Head of caudate nucleus (tissue), 42 donors: Measurements from ENCODE around the gene ARHGEF11.

Source experiments
- DNase-seq, 42 donors: peaks; one replicate each; pipeline versions ENCODE4 v3.0.0 to v3.0.0-alpha.2; 2020 to 2021; ENCODE audit warnings: mixed read lengths in 7 of 42
- intact Hi-C: fragments of 100-400 bp; cut with DNase I; formaldehyde crosslinking; loops from one replicate; pipeline ENCODE4 v1.15.0; 2022

ARHGEF11 gene

DNA sequence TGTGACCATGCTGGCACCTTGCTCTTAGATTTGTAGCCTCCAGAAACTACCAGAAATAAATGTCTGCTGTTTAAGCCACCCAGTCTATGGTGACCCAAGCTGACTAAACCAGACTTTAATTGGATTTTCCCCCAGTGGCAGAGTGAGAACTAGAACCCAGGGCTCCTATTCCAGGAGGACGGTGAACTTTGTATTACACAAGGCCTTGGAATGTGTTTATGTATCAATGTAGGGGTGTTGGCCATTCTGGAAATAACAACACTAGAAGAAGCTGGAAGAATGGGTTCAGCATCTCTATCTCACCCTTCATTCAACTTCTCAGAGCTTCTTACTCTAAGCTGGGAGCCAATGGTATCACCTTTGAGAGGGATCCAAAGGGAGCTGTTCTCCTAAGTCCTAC, 37.0 kb downstream of the ARHGEF11 start:
- intact Hi-C loops: no loop called here
- no peak for DNase-seq

DNA sequence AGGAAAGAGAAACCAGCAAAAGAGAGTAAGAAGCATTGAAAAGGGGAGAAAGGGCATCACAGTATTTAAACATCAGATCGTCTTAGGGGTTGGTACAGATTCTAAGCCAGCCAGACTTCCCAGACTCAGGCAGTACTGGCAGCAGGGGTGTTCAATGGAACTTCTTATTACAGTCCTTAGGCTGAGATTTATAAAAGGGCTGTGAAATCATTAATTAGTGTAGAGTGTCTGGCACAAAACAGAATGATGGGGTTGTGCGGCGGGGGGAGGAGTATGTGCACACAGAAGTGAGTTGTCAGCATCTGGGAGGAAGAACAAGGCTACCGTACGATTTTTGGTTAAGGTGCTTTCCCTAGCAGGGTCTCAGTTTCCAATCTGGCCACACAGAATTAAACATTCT, 38.2 kb downstream of the ARHGEF11 start:
- intact Hi-C loops: no loop called here
- peak in 2 of 42 donors; percentile 39 to 44 for DNase-seq

GRCh38 chr1:157006676-157007075, 38.9 kb downstream of the ARHGEF11 start:
- intact Hi-C loops: no loop called here
- no peak for DNase-seq

DNA sequence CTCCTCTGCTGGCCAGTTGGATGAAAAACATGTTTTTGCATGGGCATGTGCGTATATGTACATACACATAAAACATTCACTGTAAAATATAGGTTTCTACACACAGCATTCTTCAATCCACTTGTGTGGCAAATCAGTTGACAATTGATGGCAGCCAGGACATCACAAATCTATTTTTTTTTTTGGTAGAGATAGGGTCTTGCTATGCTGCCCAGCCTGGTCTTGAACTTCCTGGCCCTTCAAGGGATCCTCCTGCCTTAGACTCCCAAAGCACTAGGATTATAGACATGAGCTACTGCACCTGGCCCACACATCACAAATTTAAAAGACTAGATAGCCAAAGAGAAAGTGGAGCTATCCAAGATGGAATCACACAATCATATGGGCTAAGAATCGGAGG, 39.6 kb downstream of the ARHGEF11 start:
- DNase-seq: no peak
- intact Hi-C loops: no loop called here

DNA sequence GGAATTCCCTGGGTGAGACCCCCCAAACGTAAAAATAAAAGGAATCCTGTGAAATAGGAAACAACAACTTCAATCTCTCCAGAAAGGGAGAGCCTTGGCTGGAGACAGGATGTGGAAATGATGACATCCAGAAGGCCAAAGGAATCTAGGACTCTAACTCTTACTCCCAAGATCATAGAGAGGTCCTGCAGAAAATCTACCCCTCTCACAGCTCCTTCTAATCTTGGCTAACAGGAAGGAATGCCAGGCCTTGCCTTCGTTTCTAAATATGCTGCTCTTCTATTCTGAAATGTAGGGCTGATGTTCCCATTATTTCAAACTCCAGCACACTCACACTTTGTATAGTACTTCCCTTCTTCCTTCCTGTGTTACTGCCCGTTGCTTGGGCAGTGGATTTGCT, 40.7 kb downstream of the ARHGEF11 start:
- DNase-seq: no peak
- intact Hi-C loops: no loop called here

DNA sequence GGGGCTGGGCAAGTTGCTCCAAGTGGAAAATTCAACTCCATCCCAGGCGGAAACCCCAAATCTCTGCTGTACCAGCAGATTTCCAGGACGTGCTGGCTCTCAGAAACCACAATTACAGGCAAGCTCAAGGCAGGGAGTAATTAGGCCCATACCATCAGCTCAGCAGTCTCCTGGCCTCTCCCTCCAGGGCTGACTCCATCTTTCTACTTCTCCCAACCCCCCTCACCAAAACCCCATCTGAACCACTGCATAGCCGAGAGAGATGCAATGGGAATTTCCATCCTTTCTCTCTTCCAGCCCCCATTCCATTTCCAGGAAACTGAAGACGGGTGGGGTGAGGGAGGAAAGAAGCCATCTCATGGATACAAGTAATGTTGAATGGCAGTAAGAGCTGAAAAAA, 41.2 kb downstream of the ARHGEF11 start:
- intact Hi-C loops: no loop called here
- DNase-seq: no peak

DNA sequence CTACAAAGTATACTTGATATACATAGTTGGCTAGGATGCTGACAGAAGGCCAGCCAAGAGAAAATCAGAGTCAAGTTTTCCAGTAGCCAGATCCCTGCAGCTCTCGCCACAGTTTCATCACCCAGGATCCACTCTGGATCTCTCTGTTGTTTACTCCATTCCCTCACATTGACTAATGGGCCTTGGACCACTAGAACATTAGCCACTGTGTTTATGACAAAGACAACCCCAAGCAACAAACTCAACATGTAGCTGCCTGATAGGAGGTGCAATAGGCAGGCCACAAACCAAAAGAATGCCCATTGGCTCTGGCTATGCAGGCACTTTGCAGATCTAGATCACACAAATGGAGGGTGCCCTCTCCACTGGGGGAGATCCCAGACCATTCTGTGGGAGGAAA, 44.2 kb downstream of the ARHGEF11 start:
- intact Hi-C loops: no loop called here
- DNase-seq: no peak

GRCh38 chr1:157000686-157001085, 44.9 kb downstream of the ARHGEF11 start:
- intact Hi-C loops: no loop called here
- DNase-seq: no peak

DNA sequence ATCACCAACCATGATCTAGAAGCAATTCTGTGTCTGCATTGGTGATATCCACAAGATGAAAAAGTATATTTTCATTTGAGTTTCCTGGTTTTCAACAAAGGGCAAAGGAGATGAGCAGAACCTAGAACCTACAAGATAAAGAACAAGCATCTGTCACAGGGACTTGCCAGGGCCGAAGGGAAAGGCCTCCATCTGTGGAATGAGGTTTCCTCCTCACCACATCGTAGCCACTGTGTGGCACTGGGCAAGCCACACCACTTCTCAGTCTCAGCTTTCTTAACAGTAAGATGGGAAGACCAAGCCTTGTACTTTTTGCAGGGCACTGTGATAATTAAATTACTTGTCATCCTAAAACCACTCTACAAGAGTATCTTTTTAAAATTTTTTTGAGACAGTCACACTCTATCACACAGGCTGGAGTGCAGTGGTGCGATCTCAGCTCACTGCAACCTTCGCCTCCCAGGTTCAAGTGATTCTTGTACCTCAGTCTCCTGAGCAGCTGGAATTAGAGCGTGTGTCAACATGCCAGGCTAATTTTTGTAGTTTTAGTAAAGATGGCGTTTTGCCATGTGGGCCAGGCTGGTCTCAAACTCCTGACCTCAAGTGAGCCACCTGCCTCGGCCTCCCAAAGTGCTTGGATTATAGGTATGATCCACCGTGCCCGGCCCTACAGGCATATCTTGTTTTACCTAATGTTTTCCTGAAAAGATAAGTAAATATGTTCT, 45.8 kb downstream of the ARHGEF11 start:
- intact Hi-C loops: no loop called here
- no peak for DNase-seq

- intact Hi-C loops: no loop called here
- no peak for DNase-seq
Observed at GRCh38 chr1:156998840-156999500, 46.6 kb downstream of the ARHGEF11 start.

GRCh38 chr1:156998301-156998700, 47.2 kb downstream of the ARHGEF11 start:
- intact Hi-C loops: no loop called here
- DNase-seq: no peak

DNA sequence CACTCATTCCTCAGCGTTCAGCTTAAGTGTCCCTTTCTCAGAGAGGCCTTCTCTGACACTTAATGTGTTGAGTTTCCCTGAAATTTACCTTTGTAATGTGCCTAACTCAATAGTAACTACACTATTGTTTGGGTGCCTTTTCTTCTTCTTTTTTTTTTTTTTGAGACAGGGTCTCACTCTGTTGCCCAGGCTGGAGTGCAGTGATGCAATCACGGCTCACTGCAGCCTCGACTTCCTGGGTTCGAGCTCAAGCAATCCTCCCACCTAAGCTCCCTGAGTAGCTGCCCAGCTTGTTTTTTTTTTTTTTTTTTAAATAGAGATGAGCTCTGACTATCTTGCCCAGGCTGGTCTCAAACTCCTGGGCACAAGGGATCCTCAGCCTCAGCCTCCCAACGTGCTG, 50.1 kb downstream of the ARHGEF11 start:
- DNase-seq: no peak
- intact Hi-C loops: no loop called here

GRCh38 chr1:156994277-156994676, 51.3 kb downstream of the ARHGEF11 start:
- DNase-seq: no peak
- intact Hi-C loops: no loop called here

- intact Hi-C loops: no loop called here
- DNase-seq: no peak
Observed at GRCh38 chr1:156993426-156994147, 52.0 kb downstream of the ARHGEF11 start.

DNA sequence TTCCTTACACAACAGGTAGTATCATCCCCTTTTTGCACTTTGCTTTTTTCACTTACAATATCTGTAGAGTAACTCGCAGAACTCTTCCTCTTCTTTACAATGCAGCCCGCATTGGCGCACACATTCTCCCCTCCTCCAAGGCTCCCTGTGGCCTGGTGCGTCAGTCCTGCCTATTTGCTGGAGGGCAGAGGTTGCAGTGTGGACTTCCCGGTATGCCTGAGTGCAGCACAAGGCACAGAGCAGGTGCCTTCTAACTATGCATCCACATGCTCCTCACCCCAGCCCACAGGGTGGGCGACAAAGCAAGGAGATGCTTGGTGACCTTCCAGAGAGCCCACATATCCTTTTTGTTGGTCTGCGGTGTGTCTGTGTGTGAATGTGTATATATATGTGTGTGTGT, 53.3 kb downstream of the ARHGEF11 start:
- intact Hi-C loops: no loop called here
- no peak for DNase-seq

GRCh38 chr1:156987715-156988114, 57.8 kb downstream of the ARHGEF11 start:
- no peak for DNase-seq
- intact Hi-C loops: no loop called here

- intact Hi-C loops: no loop called here
- DNase-seq: no peak
Observed at GRCh38 chr1:156980551-156980950, 65.0 kb downstream of the ARHGEF11 start.

- intact Hi-C loops: no loop called here
Observed at GRCh38 chr1:156975084-156975483, 70.5 kb downstream of the ARHGEF11 start.

DNA sequence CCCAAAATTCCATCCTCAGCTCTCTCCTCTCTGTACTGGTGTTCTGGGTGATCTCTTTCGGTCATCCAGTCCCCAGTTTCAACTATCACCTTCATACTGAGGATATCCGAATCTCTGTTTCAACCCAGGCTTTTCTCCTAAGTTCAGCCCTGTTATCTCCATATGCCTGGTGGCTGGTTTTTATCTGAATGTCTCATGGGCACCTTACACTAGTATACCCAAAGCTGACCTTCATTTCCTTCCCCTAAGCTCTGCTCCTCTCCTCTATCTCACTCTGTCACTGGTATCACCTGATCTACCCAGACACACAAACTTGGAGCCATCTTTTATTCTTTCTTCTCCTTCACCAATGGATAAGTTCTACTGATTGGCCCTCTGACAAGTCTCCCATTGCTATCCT, 72.1 kb downstream of the ARHGEF11 start:
- no peak for DNase-seq
- intact Hi-C loops: no loop called here

More at GRCh38 chr1:156975084-156975483, 70.5 kb downstream of the ARHGEF11 start:
- no peak for DNase-seq

DNA sequence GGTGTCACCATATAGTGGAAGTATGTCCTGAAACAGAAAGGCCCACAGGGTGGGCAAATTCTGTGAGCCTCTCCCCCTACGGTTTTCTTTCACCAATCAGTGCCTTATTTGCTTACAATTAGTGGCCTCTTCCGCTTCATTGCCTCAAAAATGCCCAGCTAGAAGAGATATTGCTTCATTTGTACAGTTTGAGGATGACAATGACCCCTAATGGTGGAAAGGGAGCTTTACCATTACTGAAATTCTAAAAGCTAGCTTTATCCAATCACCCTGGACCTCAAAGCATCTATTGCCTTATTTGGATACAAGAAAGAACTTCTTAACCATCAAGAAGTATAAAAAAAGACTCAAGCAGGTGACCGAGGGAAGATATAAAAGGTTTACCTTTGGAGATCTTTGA, 75.5 kb downstream of the ARHGEF11 start:
- intact Hi-C loops: no loop called here

More for the DNA sequence above, 75.5 kb downstream of the ARHGEF11 start:
- DNase-seq: no peak
